SK-N-SH treated with all-trans-retinoic acid at 6 μM for 48 hours (cell line): ENCODE data around the gene HS3ST5.
"Not testable (repeated sequence)": the region's sequence is repeated elsewhere in the genome, so short reads cannot be mapped to it uniquely, and the experiment has no call there.

Source experiments
- BACH2 ChIP-seq: fragments of 250-450 bp; sonication (Bioruptor Pico); IDR thresholded peaks from 2 replicates; pipeline ENCODE4 v1.9.0; 2021; ENCODE audit warnings: mild to moderate bottlenecking, borderline replicate concordance
- ESRRG ChIP-seq: fragments of 250-450 bp; sonication (Bioruptor Pico); IDR thresholded peaks from 2 replicates; pipeline ENCODE4 v1.6.1; 2021; ENCODE audit warnings: mild to moderate bottlenecking
- GLIS3 ChIP-seq: fragments of 250-450 bp; sonication (Bioruptor Pico); IDR thresholded peaks from 2 replicates; pipeline ENCODE4 v1.5.0; 2020; ENCODE audit warnings: mild to moderate bottlenecking, moderate library complexity
- RARB ChIP-seq: fragments of 250-450 bp; sonication (Bioruptor Pico); IDR thresholded peaks from 2 replicates; pipeline ENCODE4 v1.8.0; 2021; ENCODE audit warnings: mild to moderate bottlenecking, moderate library complexity
- TOX ChIP-seq: fragments of 250-450 bp; sonication (Bioruptor Pico); IDR thresholded peaks from 2 replicates; pipeline ENCODE4 v1.8.0; 2021; ENCODE audit warnings: mild to moderate bottlenecking, moderate library complexity, borderline replicate concordance
- ZFP30 ChIP-seq: fragments of 450-650 bp; formaldehyde crosslinking; IDR thresholded peaks from 2 replicates; pipeline ENCODE4 v1.5.0; 2022; ENCODE audit warnings: mild to moderate bottlenecking, moderate library complexity
- ZNF70 ChIP-seq: fragments of 450-650 bp; formaldehyde crosslinking; IDR thresholded peaks from 2 replicates; pipeline ENCODE4 v1.5.0; 2020; ENCODE audit warnings: mild to moderate bottlenecking, moderate library complexity
- TF ChIP-seq, protein P1 (sequence below): fragments of 250-450 bp; sonication (Bioruptor Pico); IDR thresholded peaks from 2 replicates; pipeline ENCODE4 v1.5.0; 2020; ENCODE audit warnings: mild to moderate bottlenecking, moderate library complexity
- TF ChIP-seq, protein P2 (sequence below): fragments of 250-450 bp; sonication (Bioruptor Pico); IDR thresholded peaks from 2 replicates; pipeline ENCODE4 v1.5.1; 2021; ENCODE audit warnings: mild to moderate bottlenecking, moderate library complexity

DNA sequence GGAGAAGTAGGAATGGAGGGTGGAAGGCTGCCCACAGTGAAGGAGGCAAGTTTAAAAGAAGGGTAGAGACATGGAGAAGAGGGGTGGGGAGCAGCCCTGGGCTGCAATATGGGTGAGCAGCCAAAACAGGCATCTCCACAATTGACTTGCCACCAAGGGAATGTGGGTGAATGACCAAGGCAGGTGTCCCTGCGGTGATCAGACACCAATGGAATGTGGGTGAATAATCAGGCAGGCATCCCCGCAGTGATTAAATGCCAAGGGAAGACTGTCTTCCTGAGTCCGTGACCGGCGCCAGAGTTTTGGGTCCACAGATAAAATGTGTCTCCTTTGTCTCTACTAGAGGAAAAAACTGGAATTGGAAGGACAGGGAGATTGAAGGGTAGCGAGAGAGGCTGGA is 325.7 kb downstream of the HS3ST5 start:
- TF ChIP-seq TOX (CRISPR knock-in tag); RARB (CRISPR knock-in tag); BACH2 (CRISPR knock-in tag); ESRRG (CRISPR knock-in tag); GLIS3; ZNF70 (CRISPR knock-in tag); ZFP30 (CRISPR knock-in tag): not testable (repeated sequence)
- TF ChIP-seq, protein P1, sequence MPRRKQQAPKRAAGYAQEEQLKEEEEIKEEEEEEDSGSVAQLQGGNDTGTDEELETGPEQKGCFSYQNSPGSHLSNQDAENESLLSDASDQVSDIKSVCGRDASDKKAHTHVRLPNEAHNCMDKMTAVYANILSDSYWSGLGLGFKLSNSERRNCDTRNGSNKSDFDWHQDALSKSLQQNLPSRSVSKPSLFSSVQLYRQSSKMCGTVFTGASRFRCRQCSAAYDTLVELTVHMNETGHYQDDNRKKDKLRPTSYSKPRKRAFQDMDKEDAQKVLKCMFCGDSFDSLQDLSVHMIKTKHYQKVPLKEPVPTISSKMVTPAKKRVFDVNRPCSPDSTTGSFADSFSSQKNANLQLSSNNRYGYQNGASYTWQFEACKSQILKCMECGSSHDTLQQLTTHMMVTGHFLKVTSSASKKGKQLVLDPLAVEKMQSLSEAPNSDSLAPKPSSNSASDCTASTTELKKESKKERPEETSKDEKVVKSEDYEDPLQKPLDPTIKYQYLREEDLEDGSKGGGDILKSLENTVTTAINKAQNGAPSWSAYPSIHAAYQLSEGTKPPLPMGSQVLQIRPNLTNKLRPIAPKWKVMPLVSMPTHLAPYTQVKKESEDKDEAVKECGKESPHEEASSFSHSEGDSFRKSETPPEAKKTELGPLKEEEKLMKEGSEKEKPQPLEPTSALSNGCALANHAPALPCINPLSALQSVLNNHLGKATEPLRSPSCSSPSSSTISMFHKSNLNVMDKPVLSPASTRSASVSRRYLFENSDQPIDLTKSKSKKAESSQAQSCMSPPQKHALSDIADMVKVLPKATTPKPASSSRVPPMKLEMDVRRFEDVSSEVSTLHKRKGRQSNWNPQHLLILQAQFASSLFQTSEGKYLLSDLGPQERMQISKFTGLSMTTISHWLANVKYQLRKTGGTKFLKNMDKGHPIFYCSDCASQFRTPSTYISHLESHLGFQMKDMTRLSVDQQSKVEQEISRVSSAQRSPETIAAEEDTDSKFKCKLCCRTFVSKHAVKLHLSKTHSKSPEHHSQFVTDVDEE (CRISPR knock-in tag), result not testable (repeated sequence)
- TF ChIP-seq, protein P2, sequence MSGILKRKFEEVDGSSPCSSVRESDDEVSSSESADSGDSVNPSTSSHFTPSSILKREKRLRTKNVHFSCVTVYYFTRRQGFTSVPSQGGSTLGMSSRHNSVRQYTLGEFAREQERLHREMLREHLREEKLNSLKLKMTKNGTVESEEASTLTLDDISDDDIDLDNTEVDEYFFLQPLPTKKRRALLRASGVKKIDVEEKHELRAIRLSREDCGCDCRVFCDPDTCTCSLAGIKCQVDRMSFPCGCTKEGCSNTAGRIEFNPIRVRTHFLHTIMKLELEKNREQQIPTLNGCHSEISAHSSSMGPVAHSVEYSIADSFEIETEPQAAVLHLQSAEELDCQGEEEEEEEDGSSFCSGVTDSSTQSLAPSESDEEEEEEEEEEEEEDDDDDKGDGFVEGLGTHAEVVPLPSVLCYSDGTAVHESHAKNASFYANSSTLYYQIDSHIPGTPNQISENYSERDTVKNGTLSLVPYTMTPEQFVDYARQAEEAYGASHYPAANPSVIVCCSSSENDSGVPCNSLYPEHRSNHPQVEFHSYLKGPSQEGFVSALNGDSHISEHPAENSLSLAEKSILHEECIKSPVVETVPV, result not testable (repeated sequence)
